ENCODE results near the gene RASSF3.
A peak's percentile ranks its signal among the peaks of the same experiment; 100 is the strongest.

RASSF3 gene

GRCh38 chr12:64595863-64596793 lies 14.2 kb upstream of the RASSF3 start:
- DNase-seq (ENCODE audit: low read depth), result no peak
- no peak for TF ChIP-seq CTCF (IDR thresholded peaks at IDR 0.05; ENCODE audit: insufficient read depth, low read depth, low read length, missing control alignments)
- H3K4me3 ChIP-seq (ENCODE audit: low read depth, low read length), result no peak overlapping the region

- no peak overlapping the region for H3K4me3 ChIP-seq (ENCODE audit: low read depth, low read length)
- TF ChIP-seq CTCF (IDR thresholded peaks at IDR 0.05; ENCODE audit: insufficient read depth, low read depth, low read length, missing control alignments), result no peak
- no peak for DNase-seq (ENCODE audit: low read depth)
These were observed 11.5 kb upstream of the RASSF3 start for GRCh38 chr12:64598831-64599230.

GRCh38 chr12:64600164-64600561 lies 10.1 kb upstream of the RASSF3 start:
- no peak for TF ChIP-seq CTCF (IDR thresholded peaks at IDR 0.05; ENCODE audit: insufficient read depth, low read depth, low read length, missing control alignments)
- no peak for DNase-seq (ENCODE audit: low read depth)
- no peak overlapping the region for H3K4me3 ChIP-seq (ENCODE audit: low read depth, low read length)

- DNase-seq (ENCODE audit: low read depth), result no peak
- TF ChIP-seq CTCF (IDR thresholded peaks at IDR 0.05; ENCODE audit: insufficient read depth, low read depth, low read length, missing control alignments), result no peak
- no peak overlapping the region for H3K4me3 ChIP-seq (ENCODE audit: low read depth, low read length)
These were observed 7.0 kb upstream of the RASSF3 start for GRCh38 chr12:64603183-64603841.

- TF ChIP-seq CTCF (IDR thresholded peaks at IDR 0.05; ENCODE audit: insufficient read depth, low read depth, low read length, missing control alignments), result no peak
- peak overlapping the region; percentile 98 for H3K4me3 ChIP-seq (ENCODE audit: low read depth, low read length)
- DNase-seq (ENCODE audit: low read depth), result peak; percentile 72
These were observed 1.3 kb upstream of the RASSF3 start for GRCh38 chr12:64608901-64609535.

GRCh38 chr12:64609536-64610078 lies 688 bp upstream of the RASSF3 start:
- DNase-seq (ENCODE audit: low read depth), result no peak
- peak overlapping the region; percentile 98 for H3K4me3 ChIP-seq (ENCODE audit: low read depth, low read length)
- TF ChIP-seq CTCF (IDR thresholded peaks at IDR 0.05; ENCODE audit: insufficient read depth, low read depth, low read length, missing control alignments), result no peak

Measured in GM12865 (cell line).